ENCODE data around the gene BBS9.

DNA sequence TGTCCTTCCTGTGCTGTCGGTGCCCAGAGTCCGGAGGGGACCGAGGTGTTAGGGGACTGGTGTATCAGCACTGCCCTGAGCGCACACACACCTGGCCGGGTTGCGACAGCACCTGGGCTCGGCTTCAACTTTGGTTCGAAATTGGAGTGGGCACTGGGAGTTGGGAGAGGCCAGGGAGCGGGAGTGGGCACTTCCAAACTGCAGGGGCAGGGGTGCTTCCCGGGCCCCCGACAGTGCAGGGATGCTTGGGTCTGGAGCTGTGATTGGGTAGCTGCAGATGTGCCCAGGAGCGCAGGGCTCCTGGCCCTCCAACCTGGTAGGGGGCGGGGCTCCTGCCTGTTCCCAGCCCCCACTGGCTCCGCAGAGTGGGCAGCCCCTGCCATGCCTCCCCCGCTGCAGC is 7.7 kb downstream of the BBS9 start:
- no peak for TF ChIP-seq EZH2phosphoT487 (IDR thresholded peaks at IDR 0.05; ENCODE audit: low read depth)
- TF ChIP-seq, protein P1, sequence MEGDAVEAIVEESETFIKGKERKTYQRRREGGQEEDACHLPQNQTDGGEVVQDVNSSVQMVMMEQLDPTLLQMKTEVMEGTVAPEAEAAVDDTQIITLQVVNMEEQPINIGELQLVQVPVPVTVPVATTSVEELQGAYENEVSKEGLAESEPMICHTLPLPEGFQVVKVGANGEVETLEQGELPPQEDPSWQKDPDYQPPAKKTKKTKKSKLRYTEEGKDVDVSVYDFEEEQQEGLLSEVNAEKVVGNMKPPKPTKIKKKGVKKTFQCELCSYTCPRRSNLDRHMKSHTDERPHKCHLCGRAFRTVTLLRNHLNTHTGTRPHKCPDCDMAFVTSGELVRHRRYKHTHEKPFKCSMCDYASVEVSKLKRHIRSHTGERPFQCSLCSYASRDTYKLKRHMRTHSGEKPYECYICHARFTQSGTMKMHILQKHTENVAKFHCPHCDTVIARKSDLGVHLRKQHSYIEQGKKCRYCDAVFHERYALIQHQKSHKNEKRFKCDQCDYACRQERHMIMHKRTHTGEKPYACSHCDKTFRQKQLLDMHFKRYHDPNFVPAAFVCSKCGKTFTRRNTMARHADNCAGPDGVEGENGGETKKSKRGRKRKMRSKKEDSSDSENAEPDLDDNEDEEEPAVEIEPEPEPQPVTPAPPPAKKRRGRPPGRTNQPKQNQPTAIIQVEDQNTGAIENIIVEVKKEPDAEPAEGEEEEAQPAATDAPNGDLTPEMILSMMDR (IDR thresholded peaks at IDR 0.05; ENCODE audit: low read depth, low read length): no peak

Data from OCI-LY3 (cell line).